PC-3 (cell line): ENCODE data around the gene MYCT1.

Source experiments
- EZH2 ChIP-seq: fragments of 300-600 bp; sonication (generic); IDR thresholded peaks from one replicate; pipeline ENCODE4 v1.6.1; 2017; ENCODE audit warnings: antibody characterized with exemption, mild to moderate bottlenecking, low read length; ENCODE audit not compliant: unreplicated experiment
- EZH2phosphoT487 ChIP-seq: fragments of 300-600 bp; sonication (generic); IDR thresholded peaks from 2 replicates; pipeline ENCODE4 v1.6.1; 2018; ENCODE audit warnings: mild to moderate bottlenecking, antibody characterized with exemption, low read length, borderline replicate concordance
- TF ChIP-seq, protein P1 (sequence below): fragments of 300-600 bp; sonication (generic); conservative IDR thresholded peaks from 2 replicates; pipeline ENCODE4 v1.5.1; 2017; ENCODE audit warnings: antibody characterized with exemption, low read depth, mild to moderate bottlenecking, low read length

GRCh38 chr6:152769993-152770392 lies 72.3 kb downstream of the MYCT1 start:
- TF ChIP-seq EZH2 (no peak), EZH2phosphoT487 (no peak)
- TF ChIP-seq, protein P1, sequence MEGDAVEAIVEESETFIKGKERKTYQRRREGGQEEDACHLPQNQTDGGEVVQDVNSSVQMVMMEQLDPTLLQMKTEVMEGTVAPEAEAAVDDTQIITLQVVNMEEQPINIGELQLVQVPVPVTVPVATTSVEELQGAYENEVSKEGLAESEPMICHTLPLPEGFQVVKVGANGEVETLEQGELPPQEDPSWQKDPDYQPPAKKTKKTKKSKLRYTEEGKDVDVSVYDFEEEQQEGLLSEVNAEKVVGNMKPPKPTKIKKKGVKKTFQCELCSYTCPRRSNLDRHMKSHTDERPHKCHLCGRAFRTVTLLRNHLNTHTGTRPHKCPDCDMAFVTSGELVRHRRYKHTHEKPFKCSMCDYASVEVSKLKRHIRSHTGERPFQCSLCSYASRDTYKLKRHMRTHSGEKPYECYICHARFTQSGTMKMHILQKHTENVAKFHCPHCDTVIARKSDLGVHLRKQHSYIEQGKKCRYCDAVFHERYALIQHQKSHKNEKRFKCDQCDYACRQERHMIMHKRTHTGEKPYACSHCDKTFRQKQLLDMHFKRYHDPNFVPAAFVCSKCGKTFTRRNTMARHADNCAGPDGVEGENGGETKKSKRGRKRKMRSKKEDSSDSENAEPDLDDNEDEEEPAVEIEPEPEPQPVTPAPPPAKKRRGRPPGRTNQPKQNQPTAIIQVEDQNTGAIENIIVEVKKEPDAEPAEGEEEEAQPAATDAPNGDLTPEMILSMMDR = no peak
